Measurements from ENCODE around the gene CDKN2C.

The CDKN2C gene

DNA sequence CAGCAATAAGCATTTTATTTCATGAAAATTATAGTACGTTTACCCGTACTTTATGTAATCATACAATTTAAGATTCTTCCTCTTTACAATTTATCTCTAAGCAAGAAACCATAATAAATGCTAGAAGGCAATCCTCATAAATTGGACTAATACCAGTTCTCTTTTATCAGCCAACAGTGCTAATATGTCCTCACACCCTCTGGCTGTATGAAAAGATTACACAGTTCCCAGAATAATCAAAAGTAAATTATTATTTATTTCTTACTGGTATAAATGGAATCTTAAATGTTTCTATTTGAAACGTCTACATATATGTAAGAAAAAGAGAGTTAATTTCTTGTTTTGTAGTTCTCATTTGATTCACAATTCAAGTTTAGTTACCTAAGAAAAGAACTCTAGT is 3.1 kb upstream of the CDKN2C start:
- DNase-seq = no peak

DNA sequence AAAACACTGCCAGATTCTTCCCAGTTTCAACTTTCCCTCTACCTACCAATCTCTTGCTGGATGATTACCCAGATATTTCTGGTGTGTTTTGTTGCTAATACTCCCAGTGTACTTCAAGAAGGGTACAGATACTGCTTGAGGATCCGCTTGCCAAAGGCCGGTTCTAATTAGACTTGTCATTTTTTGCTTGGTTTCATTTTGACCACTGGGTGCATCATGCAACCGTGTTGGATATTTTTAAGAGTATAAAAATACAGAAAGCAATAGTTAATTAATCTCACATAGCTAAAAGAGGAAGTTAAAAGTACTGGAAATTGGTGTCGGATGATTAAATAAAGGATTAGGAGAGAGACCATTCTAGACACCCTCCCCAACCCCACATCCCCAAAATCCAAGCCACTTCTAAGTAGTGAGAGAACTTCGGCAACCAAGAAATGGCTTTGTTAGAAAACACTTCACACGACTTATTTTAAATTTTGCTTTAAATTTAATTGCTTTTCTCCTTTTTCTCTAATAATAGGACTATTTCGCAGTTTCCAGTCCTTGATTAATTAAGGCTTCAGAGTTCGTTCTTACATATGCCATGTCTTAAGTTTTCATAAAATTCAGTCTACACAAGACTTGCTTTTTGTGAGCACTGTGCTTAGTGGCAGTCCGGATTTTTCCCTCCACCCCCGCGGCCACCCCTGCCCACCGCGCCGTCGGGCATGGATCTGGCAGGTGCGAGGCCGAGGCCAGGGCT is 2.5 kb upstream of the CDKN2C start:
- DNase-seq = no peak

DNA sequence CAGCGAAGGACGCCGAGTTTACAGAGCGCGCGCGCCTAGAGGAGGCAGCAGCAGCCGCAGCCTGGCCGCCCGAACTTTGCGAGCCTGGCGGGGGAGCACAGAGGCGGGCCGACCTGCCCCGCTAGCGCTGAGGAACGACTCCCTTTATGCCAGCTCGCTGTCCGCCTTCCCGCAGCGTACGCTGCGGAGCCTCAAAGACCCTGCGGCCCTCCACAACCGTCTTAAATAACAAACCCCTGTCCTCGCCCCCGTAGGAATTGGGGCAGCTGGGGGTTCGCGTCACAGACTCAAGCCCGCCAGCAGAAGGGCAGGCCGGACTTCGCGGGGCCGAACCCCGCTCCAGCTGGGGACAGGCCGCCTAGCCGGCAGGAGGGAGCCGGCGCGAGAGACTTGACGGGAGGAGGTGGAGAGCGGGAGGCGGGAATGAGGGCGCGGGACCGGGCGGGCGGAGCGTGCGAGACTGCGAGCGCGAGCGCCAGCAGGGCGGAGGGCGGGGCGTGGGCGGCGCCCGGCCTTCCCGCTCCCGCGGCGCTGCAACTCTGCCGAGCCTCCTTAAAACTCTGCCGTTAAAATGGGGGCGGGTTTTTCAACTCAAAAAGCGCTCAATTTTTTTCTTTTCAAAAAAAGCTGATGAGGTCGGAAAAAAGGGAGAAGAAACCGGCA is 1.8 kb upstream of the CDKN2C start:
- DNase-seq = peak; percentile 82 to 86

DNA sequence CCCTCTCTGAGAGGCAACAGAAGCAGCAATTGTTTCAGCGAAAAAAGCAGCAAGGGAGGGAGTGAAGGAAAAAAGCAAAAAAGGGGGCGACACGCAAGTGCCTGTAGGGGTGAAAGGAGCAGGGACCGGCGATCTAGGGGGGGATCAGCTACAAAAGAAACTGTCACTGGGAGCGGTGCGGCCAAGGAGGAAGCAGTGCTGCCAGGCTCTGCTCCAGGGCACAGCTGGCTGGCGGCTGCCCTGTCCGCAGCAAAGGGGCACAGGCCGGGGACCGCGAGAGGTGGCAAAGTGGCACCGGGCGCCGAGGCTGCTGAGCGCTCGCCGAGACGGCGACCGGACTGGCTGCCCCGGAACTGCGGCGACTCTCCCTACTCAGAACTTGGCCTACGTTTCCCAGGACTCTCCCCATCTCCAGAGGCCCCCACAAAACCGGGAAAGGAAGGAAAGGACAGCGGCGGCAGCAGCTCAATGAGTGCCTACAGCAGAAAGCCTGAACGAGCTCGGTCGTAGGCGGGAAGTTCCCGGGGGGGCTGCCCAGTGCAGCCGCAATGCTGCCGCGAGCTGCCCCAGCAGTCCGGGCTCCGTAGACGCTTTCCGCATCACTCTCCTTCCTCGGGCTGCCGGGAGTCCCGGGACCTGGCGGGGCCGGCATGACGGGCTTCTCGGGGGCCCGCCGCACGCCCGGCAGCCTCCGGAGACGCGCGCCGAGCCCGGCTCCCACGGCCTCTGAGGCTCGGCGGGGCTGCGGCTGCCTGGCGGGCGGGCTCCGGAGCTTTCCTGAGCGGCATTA is 1.0 kb upstream of the CDKN2C start:
- peak; percentile 65 to 73 for DNase-seq

DNA sequence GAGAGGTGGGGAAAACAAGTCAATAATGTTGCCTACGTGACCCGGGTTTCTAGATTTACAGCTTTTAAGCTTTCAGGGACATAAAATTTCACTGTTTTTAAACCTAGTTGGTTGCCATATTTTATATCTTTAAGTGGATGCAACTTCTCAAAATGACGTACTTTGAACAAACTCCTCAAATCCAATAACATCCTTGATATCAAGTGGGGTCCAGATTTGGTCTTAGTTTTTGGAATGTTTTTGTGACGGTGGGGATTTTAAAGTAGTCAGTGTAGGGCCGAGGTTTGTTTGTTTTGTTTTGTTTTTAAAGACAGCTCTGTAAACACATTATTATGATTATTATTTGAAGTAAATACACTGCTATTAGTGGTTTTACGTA is 453 bp downstream of the CDKN2C start:
- no peak for DNase-seq

DNA sequence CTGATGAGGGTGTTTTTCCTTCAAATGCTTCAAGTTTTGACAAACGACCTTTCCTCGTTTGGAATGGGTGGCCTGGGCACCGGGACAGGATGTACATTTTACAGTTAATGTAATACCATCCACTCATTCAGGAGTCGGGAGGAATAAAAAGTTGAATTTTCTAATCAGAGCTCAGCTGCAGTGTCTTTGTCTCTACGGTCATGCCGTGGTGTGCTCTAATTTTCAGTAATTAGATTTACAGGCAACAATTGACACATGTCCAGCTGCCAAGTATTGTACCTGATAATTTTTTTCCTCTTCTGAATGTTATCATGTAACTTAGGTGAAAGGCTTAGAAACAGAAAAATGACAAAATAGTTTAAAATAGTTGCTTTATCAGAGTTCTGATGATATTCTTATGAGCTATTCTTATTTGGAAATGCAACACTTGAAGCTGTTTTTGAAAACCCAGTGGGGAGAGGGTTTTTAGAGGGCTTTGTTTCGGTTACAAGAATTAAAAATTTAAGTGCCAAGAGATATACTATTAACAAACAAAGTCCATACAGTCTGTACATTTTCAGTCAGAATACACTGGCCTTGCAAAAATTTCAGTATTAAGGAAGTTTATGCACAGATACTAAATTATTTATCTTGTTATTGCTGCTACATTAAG is 1.0 kb downstream of the CDKN2C start:
- DNase-seq = no peak

DNA sequence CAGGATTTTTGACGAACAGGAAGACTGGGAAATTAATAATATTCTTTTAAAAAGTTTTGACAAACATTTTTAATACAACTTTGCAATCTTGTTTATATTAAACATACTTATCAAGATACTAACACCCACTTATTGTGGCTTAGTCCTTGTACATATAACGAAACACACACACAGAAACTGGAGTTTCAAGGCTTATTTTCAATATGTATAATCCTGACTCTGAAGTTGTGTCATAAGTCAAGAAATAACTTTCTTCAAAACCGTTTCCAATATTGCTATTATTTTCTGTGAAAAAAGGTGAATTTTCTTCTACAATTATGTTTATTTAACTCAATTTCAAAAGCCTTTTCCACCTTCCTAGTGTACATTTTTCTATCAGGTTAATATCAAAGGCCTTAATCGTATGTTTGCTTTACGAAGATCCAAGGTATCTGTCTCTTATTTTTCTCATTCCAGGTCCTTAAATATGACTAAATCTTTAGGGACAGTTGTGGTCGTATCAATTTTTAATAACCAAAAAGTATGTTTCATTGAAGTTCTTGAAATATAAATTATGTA is 1.8 kb downstream of the CDKN2C start:
- no peak for DNase-seq

DNA sequence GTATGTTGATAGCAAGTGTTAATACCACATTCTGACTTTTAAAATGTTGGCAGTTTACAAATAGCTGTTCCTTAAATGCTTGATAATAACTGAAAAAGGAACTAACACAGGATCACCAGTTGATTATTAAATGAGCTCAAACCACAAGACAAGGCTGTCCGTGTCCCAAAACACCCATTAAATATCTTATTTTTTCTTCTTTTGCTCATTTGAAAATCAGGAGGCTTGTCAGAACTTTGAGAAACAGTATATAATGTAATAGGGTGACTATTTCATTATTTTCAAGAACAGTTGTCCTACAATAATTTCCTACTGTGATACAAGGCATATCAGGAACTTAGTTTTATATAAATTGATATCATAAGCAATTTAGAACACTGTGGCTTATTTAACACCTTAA is 2.7 kb downstream of the CDKN2C start:
- no peak for DNase-seq

DNA sequence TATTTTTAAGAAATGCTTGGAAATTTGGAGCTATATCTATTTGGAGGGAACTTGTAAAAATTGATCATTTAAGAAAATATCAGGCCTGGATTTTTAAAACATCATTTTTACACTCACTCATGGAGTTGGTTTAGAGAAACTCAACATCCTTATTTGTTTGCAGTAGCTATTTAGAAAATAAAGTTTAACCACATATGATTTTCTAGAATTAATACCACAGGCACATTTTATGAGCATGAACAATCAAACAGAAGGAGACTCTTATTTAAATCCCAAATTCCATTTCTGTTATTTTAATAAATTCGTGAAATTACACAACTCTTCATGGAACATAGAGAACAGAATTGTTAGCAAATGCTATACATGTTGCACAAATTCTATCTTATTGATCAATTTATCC is 3.2 kb downstream of the CDKN2C start:
- no peak for DNase-seq

DNA sequence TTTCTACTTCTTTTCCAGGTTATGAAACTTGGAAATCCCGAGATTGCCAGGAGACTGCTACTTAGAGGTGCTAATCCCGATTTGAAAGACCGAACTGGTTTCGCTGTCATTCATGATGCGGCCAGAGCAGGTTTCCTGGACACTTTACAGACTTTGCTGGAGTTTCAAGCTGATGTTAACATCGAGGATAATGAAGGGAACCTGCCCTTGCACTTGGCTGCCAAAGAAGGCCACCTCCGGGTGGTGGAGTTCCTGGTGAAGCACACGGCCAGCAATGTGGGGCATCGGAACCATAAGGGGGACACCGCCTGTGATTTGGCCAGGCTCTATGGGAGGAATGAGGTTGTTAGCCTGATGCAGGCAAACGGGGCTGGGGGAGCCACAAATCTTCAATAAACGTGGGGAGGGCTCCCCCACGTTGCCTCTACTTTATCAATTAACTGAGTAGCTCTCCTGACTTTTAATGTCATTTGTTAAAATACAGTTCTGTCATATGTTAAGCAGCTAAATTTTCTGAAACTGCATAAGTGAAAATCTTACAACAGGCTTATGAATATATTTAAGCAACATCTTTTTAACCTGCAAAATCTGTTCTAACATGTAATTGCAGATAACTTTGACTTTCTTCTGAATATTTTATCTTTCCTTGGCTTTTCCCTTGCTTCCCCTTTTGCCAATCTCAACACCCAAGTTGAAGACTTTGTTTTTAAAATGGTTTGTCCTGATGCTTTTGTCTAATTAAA is 4.0 kb downstream of the CDKN2C start:
- DNase-seq = no peak

DNA sequence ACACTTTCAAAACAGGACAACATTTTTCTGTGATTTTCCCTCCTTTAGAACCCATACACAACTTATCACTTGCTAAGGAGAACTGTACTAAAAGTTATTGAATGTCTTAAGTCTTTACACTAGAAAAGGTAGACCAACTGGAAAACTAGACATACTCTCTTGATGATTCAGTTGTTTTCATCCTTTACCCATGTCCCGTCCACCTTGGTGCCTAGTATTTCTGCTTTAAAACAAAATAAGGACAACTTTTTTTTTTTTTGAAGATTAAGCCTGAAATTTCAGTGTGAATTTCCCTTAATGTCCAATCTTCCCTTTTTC is 4.5 kb downstream of the CDKN2C start:
- DNase-seq = no peak

DNA sequence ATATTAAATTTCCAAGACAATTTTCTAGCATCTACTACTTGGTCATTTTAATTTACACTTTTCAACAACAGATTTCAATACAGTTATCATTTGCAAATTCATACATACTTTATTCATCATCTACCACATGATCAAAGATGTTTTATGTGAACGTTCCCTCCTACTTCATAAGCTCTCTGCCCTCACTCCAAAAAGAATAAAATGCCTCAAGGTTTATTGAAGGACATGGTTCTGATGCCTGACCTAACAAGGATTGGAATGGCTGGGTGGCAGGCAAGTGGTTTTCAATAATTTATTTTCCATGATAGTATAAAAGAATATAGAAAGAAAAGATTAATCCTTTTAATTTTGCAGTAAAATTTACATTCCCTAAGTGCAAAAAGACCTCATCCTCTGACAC is 5.4 kb downstream of the CDKN2C start:
- DNase-seq = no peak

DNA sequence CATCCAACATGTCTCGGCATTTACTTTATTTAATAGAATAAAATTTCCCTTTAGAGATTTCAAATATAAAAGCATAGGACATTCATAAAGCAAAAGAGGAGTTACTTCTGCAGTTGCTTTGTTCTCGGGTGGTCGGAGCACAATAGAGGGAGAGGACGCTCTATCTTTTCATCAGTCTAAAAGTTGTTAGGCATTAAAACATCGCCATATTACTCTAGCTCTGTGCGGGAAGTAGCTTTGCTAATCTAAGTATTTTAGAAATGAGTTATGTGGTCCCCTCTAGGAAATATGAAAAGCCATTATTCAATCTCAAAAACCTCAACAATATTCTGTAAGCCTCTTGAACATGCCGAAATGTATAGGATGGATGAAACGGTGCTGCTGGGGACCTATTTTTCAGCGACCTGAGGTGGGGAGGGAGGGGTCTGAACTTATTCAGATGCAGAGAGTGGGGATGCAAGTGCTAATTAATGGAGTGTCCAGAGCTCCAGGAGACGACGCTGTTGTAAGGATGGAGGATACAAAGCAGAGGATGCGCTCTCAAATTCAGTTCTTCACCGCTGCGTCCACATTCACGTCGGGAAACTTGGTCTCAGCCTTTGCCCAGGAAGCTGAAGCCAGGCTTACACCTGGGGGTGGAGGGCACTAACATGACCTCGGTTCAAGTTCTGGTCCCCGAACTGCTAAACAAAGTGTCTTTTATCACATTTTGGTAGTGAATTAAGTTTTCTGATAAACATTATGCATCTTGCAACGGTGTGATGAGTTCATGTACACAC is 6.3 kb downstream of the CDKN2C start:
- no peak for DNase-seq

DNA sequence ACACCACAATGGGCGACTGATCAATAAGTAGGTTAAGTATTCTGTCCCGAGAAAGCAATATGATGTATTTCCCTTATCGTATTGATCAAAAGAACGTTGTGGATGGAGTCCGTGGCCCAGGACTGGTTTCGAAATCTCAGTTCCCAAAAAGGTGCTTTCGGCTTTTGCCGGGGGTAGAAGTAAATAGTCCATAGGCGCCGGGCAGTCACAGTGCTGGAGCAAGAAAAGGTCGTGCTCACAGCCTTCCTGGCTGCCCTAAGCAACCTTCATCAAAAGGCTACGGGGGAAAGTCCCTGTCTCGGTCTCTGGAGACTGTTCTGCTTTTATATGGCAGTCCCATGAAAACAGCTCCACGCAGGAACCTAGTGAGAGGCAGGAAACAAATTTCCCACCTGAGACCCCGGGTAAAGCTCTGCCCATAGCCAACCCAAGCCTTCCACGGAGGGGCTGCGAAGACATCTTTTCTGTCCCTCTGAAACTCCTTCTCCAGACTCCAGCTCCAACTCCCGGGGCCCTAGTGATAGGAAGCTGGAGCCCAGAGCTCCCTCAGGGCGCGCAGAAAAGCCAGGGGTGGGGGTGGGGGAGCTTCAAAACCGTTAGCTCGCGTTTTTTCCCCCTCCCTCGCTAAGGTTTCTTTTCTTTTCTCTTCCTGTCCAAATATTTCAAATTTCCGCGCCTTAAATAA is 7.0 kb downstream of the CDKN2C start:
- peak; percentile 40 to 44 for DNase-seq

DNA sequence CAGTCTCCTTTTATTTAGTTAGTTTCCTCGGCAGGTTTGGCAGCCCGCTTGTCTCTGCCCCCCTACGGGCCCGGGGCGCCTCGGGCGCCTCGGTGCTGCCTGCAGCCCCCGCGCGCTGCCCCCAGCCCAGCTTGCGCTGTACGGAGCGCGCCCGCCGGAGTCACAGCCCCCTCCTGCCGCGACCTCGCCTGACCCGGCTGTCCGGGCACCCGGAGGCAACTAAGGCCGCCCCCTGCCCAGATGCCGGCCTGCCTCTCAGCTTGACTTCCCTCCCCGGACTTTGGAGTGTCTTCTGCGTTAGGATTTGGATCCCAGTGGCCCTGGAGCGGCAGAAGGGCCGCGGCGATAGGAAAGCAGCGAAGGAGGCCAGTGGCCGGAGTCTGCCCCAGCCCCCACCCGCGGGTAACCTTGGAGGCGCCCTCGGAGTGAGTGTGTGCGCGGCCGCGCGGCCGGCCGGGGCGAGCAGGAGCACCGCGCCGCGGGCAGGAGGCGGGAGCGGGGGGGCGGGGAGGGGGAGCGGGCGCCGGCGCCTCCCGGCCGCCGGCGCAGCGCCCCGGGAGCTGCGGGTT is 7.6 kb downstream of the CDKN2C start:
- DNase-seq = peak; percentile 43 to 47

DNA sequence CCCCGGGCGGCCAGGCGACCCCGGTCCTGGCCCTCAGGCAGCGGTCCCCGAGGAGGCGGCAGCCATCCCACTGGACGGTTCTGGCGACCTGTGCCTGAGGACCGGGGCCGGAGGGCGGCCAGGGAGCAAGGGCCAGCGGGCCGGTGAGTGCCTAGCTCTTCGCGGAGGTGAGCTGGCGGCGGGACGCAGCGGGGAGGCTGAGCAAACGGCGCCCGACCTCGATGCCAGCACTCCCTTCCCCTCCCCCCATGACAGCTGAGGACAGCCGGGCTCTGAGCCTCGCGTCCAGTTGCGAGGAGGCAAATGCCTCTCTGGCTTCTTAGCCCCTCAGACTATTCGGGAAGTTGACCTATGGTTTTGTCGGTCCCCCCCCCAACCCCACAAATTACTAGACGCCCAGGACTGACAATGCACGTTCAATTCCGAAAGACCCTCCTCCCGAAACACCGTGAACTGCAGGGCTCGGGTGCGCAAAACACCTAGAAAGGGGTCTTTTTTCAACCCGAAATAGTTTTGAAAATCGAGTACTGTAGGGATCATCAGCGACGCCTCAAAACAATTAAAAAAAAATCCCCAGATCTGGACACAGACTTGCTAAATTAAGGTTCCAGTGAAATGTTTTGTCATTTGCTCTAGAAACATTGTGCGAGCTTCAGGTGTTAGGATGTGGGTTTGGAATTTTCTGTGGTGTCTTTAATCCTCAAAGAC is 8.3 kb downstream of the CDKN2C start:
- DNase-seq = peak; percentile 36 to 51

DNA sequence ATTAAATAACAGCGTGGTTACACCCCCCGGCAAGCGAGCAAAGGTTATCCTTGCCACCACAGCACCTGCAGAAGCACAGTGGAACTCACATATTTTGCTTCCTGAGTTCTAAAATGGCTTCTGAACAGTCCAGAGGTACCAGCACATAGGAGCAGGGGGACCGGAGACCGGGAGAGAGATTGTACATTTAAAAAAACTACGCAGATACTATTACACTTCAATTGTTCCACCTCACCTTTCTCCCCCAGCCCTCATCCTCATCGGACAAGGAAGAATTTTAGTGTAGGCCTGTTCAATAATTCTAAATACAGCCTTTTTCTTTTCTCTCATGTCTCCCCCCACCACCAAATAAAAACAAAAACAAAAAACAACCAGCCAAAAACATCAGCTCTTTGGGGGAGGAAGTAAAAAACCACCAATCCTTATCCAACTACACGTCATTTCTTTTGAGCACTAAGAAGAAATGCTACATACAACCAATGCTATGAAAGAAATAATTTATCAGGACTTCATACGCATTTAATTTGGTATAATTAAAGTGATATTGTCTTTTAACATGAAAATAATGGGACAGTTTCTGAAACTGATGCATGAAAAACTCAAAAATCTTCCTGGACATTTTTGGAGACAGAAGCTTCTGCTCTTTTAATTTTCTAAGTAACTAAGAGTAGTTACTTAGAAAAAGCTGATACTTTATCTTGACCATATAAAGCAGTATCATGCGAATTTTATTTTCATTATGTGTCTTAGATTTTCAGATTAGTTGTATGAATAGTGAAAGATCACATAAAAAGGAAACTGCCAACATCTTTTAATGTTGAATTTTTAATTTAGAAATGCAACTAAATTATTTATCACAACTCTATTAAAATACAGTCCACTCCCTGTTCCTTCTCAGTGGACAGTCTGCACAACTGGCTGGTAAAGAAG is 9.1 kb downstream of the CDKN2C start:
- DNase-seq = no peak

DNA sequence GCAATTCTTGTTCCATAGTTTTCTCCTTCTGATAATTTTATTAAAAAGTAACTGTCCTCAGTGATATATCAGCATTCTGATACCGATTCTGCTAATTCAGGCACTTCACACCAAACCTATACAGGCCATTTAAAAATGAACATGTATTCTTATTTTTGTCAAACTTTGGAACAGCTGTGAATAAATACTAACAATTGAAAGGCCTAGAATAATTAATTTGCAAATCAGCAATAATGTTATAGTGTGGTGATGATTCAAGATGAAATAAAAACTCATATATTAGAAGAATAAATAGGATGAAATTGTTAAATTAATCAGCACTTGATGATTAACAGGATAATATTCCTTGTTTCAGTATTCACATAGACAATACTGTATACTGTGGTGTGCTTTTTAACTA is 9.9 kb downstream of the CDKN2C start:
- DNase-seq = no peak

DNA sequence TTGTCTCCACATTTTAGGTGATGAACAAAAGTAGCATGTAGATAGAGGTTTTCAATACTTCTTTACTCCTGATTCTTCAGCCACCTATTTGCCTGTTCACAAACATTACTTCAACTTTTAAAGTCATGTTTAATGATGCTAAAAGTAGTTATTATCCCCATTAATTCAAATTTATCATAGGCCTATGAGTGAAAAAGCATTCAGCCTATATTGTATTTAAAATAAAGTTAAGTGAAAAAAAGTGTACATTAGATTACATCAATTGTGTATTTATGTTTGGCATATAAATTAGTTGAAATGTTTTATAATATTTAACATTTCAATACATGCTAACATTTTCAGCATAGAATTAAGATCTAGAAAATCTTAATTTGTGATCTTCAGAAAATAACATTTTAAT is 10.5 kb downstream of the CDKN2C start:
- DNase-seq = no peak
